ENCODE measurements around the gene SCLT1.

GRCh38 chr4:128853741-128854140 is 239.6 kb downstream of the SCLT1 start:
- TF ChIP-seq, protein P1, sequence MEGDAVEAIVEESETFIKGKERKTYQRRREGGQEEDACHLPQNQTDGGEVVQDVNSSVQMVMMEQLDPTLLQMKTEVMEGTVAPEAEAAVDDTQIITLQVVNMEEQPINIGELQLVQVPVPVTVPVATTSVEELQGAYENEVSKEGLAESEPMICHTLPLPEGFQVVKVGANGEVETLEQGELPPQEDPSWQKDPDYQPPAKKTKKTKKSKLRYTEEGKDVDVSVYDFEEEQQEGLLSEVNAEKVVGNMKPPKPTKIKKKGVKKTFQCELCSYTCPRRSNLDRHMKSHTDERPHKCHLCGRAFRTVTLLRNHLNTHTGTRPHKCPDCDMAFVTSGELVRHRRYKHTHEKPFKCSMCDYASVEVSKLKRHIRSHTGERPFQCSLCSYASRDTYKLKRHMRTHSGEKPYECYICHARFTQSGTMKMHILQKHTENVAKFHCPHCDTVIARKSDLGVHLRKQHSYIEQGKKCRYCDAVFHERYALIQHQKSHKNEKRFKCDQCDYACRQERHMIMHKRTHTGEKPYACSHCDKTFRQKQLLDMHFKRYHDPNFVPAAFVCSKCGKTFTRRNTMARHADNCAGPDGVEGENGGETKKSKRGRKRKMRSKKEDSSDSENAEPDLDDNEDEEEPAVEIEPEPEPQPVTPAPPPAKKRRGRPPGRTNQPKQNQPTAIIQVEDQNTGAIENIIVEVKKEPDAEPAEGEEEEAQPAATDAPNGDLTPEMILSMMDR (IDR thresholded peaks at IDR 0.05): no peak
- no peak for TF ChIP-seq POLR2A (IDR thresholded peaks at IDR 0.05)

All from gastroesophageal sphincter (tissue), 3 donors.